GM12892 (cell line): ENCODE data around the gene ACSL1.

Experiments used
- DNase-seq: peaks from one replicate; pipeline ENCODE4 v3.0.0; 2011; ENCODE audit not compliant: insufficient read length
- FAIRE-seq: peaks from 2 replicates; lab custom pipeline; 2011; peaks lifted over from hg19 to GRCh38; lab: Jason Lieb, UNC
- POLR2A ChIP-seq: IDR thresholded peaks from 2 replicates; pipeline ENCODE4 v1.6.1; 2011; ENCODE audit warnings: low read depth, low read length, control low read depth
- POLR2AphosphoS5 ChIP-seq: IDR thresholded peaks from 2 replicates; pipeline ENCODE4 v1.6.1; 2011; ENCODE audit warnings: low read depth, low read length, control low read depth
- TAF1 ChIP-seq: IDR thresholded peaks from 2 replicates; pipeline ENCODE4 v1.6.1; 2011; ENCODE audit warnings: low read depth, mild to moderate bottlenecking, control low read depth, low read length, borderline replicate concordance

ACSL1 gene

DNA sequence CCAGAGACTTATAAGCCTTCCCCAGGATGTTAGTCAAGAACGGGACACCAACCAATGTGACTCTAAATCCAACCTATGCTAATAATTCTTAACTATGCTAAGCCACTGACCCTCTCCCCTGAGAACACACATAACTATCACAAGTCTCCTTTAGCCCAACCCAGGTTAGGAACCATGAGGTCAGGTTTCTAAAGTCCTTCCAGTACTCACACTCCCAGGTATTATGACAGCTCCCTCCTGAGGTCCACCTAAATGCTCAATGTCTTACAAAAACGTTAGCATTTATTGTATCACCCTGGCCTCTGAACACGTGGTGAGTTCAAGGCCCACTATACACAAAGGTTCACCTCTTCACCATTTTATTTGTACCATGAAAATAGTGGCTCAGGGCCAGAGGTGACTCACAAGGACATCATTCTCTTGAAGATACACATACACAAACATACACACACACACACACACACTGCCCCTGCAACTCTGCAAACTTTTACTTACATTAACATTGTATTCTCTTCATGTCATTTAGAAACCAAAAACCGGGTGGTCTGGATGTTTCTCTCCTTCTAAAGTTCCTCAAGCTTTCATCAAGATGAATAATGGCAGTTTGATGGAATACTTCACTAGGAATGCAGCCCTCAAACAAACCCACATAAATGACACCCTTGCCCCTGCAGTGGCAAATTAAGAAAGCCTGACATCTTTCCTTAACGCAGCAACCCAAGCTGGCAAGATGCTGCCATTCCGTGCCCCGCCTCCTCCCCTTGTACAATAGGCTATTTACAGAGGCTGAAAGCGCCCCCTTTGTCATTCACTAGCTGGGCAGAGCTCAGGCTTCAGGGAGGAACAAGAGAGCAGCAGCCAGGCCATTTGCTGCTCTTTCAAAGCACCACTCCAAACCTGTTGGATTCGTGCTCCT is 17.7 kb downstream of the ACSL1 start:
- TF ChIP-seq POLR2AphosphoS5 (no peak), POLR2A (no peak), TAF1 (no peak)
- no peak for FAIRE-seq
- no peak for DNase-seq

DNA sequence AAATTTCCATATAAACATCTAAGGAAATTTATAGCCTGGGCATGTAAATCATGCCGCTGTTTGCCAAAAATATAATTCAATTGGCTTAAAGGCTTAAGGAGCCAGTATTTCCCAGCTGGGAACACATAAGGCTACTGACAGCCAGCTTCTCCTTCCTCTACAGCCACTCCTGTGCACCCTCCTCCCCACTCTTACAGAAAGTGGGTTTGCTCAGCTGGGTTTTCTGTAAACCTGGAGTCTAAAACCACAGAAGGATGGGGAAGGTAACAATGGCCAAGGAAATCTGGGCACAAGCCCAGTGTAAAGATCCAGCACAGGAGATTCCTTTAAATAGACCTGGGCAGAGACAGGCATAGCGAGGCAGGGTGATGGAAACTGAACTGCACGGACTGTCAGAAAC is 18.5 kb downstream of the ACSL1 start:
- no peak for TF ChIP-seq POLR2A
- TF ChIP-seq POLR2AphosphoS5 = no peak
- no peak for TF ChIP-seq TAF1
- DNase-seq (no peak), FAIRE-seq (peak; percentile 17)

- FAIRE-seq (no peak), DNase-seq (no peak)
- TF ChIP-seq TAF1 (no peak), POLR2A (no peak), POLR2AphosphoS5 (no peak)
Observed at GRCh38 chr4:184806711-184807110, 19.1 kb downstream of the ACSL1 start.

DNA sequence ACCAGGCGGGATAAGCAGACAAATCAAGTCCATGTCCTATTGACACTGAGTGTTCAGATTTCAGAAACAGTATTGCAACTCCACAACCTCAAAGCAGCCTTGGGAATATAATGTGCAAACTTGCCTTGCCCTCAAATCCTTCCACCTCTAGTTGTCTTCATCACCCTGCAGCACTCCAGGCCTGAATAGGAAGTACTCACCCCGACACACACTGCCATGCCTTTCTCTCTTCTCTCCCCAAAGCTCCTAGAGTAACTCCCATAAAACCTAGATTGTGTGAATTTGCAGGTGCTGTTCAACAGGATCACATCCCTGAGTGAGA is 19.6 kb downstream of the ACSL1 start:
- FAIRE-seq (no peak), DNase-seq (no peak)
- TF ChIP-seq POLR2A (no peak), TAF1 (no peak), POLR2AphosphoS5 (no peak)

DNA sequence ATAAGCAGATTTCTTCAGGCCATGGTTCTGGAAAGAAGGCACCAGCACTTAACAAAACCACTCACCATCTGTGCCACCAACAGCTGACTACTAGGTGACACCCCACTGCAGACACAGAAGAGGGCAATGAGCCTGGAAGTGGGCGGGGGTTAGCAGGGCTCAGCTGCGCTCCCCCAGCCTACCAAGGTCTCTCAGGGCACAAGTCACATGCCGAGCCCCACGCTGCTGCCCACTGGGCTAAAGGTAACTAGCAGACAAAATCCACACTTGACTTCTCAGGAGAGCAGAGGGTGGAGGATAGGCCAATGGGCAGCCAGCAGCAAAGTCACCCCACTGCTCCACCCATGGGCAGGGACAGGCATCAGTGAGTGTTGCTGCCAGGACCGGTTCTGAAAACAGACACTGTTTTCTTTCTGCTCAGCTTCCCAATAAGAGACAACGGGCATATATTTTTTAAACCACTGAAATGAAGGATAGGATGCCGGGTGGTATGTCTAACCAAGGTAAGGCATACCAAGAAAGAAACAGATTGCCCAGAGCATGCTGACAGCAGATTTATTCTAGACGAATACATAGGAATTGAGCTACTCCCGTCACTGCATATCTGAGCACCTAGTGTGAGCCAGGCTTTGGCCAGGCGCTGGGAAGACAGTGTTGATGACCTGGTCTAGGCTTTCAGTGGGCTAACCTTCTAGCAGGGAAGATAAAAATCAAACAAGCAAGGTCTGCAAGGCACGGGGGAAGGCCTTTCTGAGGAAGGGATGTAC is 20.1 kb downstream of the ACSL1 start:
- DNase-seq = no peak
- FAIRE-seq = peak; percentile 75
- TF ChIP-seq TAF1 (no peak), POLR2A (no peak), POLR2AphosphoS5 (no peak)

- DNase-seq (no peak), FAIRE-seq (no peak)
- TF ChIP-seq POLR2AphosphoS5 = no peak
- TF ChIP-seq POLR2A = no peak
- no peak for TF ChIP-seq TAF1
Observed at GRCh38 chr4:184804621-184805020, 21.1 kb downstream of the ACSL1 start.

GRCh38 chr4:184803874-184804273 is 21.9 kb downstream of the ACSL1 start:
- DNase-seq (no peak), FAIRE-seq (no peak)
- TF ChIP-seq POLR2AphosphoS5 (no peak), POLR2A (no peak), TAF1 (no peak)

DNA sequence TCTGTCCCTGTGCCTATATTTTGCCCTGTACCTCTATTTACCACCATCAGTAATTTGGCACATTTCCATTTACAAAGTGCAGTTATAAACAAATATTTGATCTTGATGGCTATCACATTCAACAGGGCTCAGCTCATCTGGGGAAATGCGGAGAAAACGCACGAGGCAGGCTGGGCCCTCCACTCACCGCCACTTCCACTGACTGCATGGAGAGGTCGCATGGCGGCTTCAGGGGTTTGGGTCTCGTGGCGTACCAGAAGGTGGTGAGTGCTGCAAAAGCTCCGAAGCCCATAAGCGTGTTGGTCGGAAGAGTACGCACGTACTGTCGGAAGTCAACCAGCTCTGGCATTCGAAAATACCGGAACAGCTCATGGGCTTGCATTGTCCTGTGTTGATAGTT is 22.6 kb downstream of the ACSL1 start:
- DNase-seq = no peak
- TF ChIP-seq POLR2A (no peak), TAF1 (no peak), POLR2AphosphoS5 (no peak)
- FAIRE-seq = no peak

DNA sequence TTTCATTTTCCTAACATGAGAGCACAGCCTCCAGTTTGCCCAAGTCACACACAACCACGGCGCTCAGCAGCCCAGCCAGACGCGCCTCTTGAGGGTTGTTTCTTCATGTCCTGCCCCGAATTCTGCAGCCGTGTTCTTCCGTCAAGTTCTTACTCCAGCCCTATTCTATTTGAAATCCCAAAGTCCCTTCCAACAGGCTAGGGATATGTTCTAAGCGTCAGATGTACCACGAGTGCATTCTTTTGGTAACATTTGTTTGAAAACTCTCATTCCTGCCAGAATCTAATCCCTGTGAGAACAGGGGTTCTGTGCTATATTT is 23.1 kb downstream of the ACSL1 start:
- no peak for DNase-seq
- FAIRE-seq = no peak
- TF ChIP-seq POLR2AphosphoS5 (no peak), POLR2A (no peak), TAF1 (no peak)

DNA sequence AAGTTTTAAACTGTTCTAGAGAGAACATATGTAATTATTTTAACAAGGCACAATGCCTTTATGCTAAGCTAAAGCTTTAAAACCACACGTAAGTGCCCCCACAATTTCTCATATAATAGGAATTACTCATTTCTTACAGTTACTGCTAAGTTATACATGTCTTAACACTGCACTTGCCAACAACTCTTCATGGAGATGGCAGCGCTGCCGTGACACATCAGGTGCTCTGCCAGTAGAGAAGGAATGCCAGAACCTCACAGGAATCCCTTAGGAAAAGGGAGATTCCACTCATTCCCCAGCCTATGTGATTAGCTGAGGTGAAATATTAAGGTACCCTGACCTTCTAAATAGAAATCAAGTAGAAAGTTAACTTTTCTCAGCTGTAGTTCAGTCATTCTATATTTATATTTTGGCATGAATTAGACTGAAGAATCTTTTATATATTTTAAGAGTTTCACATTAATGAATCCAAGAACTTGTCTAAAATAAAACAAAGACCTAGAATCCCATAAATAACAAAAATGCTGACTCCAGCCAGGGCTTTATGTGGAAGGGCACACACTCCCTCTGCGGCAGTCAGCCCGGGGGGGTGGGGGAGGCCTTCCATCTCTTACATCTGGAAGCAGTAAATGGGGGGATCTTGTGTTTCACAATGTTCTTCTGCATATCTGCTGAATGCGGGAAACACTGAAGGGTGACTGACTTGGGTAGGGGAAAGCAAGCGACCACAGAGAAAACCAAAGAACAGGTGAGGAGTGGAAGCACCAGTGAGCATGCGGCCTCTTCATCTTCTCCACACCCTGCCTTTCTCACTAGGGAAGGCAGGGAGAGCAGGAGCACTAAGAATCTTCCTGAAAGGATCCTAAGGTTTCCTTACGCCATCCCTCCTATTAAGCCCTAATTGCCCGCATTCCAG is 23.7 kb downstream of the ACSL1 start:
- DNase-seq (no peak), FAIRE-seq (peak; percentile 21)
- TF ChIP-seq TAF1 (no peak), POLR2AphosphoS5 (no peak), POLR2A (no peak)

GRCh38 chr4:184798504-184798903 is 27.3 kb downstream of the ACSL1 start:
- TF ChIP-seq TAF1 (no peak), POLR2AphosphoS5 (no peak), POLR2A (no peak)
- FAIRE-seq = no peak

More at GRCh38 chr4:184798504-184798903, 27.3 kb downstream of the ACSL1 start:
- no peak for DNase-seq
